ENCODE measurements around the gene KSR2. TPM values are rescaled to one million over a fixed set of nuclear protein-coding genes. Genes with fewer than 3 reads are reported as not detected.
"Not testable (repeated sequence)": the region's sequence is repeated elsewhere in the genome, so short reads cannot be mapped to it uniquely, and the experiment has no call there.

Gene KSR2
- total and polyA plus RNA-seq, 3 donors from 2014 or later, result 2.4 to 3.8 (median 2.4) TPM

DNA sequence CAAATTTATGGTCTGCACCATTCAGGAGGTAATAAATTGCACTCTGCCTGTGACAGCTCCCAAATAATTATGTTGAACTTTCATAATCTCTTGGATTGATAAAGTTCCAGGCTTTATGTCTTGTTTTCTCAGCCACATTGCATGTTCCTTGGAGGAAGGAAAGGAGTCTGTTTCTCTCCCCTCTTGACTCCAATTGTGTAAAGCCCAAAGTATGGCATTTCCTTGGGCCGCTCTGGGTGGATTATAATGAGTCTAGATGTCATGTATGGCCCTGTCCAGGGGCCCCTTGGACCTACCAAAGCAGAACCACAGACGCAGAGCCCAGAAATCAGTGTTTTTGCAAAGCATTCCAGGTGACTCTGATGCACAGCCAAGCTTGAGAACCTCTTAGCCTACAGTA, 160.8 kb downstream of the KSR2 start:
- WGBS, 2 donors, result 42 to 48% methylated on average over 2 of the region's 2 CpGs
- TF ChIP-seq, protein P1, sequence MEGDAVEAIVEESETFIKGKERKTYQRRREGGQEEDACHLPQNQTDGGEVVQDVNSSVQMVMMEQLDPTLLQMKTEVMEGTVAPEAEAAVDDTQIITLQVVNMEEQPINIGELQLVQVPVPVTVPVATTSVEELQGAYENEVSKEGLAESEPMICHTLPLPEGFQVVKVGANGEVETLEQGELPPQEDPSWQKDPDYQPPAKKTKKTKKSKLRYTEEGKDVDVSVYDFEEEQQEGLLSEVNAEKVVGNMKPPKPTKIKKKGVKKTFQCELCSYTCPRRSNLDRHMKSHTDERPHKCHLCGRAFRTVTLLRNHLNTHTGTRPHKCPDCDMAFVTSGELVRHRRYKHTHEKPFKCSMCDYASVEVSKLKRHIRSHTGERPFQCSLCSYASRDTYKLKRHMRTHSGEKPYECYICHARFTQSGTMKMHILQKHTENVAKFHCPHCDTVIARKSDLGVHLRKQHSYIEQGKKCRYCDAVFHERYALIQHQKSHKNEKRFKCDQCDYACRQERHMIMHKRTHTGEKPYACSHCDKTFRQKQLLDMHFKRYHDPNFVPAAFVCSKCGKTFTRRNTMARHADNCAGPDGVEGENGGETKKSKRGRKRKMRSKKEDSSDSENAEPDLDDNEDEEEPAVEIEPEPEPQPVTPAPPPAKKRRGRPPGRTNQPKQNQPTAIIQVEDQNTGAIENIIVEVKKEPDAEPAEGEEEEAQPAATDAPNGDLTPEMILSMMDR (IDR thresholded peaks at IDR 0.05), result no peak
- TF ChIP-seq POLR2A (IDR thresholded peaks at IDR 0.05), result no peak
- no peak for DNase-seq
- no peaks in the 10 kb centered on the region for H3K36me3 ChIP-seq (ENCODE audit: low read depth, missing control alignments)
- no peaks in the 10 kb centered on the region for H3K9me3 ChIP-seq
- H3K27ac ChIP-seq, result no peak overlapping the region
- H3K27me3 ChIP-seq, result no peaks in the 10 kb centered on the region
- H3K4me3 ChIP-seq, result no peak overlapping the region
- intact Hi-C loops (cut with DNase I; ENCODE audit: low total_unique reads), result no loop called here
- H3K4me1 ChIP-seq, result no peaks in the 10 kb centered on the region

DNA sequence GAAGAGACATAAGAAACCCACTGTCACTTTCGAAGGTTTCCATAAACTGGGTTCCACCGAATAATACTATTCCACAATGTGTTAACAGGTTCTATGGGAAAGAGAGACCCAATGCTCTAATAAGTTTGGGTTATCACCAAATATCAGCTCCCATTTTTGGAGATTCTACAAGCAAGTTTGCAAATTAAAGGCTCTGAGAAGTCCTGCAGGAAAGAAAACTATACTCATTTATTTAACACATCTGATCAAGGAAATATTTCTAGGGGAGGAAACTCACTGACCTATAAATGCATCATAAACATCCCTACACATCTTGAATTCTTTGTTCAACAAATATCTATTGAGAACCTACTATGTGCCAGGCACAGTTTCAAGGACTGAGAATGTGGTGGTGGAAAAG, 161.4 kb downstream of the KSR2 start:
- no peaks in the 10 kb centered on the region for H3K4me1 ChIP-seq
- H3K27ac ChIP-seq, result no peak overlapping the region
- TF ChIP-seq POLR2A (IDR thresholded peaks at IDR 0.05), result no peak
- TF ChIP-seq, protein P1 (IDR thresholded peaks at IDR 0.05), result no peak
- DNase-seq, result no peak
- H3K4me3 ChIP-seq, result no peak overlapping the region
- intact Hi-C loops (cut with DNase I; ENCODE audit: low total_unique reads), result no loop called here
- no peaks in the 10 kb centered on the region for H3K36me3 ChIP-seq (ENCODE audit: low read depth, missing control alignments)
- H3K9me3 ChIP-seq, result no peaks in the 10 kb centered on the region
- H3K27me3 ChIP-seq, result no peaks in the 10 kb centered on the region
- 92 to 97% methylated on average over 2 of the region's 2 CpGs for WGBS, 2 donors

DNA sequence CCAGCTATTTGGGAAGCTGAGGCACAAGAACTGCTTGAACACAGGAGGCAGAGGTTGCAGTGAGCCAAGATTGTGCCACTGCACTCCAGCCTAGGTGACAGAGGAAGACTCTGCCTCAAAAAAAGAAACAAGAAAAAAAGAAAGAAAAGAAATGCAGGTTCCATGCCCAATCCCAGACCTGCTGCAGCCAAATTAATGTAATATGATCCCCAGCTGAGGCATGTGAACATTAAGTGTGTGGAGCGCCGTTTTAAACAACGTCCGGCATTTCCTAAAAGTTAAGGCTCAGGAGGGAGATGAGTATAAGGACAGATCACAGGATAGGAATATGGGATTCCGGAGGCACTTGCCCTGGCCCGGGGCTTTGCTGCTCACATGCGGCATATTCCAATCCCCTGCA, 162.9 kb downstream of the KSR2 start:
- Histone ChIP-seq H3K4me1 (no peaks in the 10 kb centered on the region), H3K4me3 (no peak overlapping the region), H3K36me3 (ENCODE audit: low read depth, missing control alignments) (no peaks in the 10 kb centered on the region), H3K9me3 (no peaks in the 10 kb centered on the region), H3K27me3 (no peaks in the 10 kb centered on the region), H3K27ac (no peak overlapping the region)
- 54 to 69% methylated on average over 7 of the region's 7 CpGs for WGBS, 2 donors
- TF ChIP-seq POLR2A (IDR thresholded peaks at IDR 0.05), result no peak
- TF ChIP-seq, protein P1 (IDR thresholded peaks at IDR 0.05), result no peak
- no peak for DNase-seq
- intact Hi-C loops (cut with DNase I; ENCODE audit: low total_unique reads), result no loop called here

DNA sequence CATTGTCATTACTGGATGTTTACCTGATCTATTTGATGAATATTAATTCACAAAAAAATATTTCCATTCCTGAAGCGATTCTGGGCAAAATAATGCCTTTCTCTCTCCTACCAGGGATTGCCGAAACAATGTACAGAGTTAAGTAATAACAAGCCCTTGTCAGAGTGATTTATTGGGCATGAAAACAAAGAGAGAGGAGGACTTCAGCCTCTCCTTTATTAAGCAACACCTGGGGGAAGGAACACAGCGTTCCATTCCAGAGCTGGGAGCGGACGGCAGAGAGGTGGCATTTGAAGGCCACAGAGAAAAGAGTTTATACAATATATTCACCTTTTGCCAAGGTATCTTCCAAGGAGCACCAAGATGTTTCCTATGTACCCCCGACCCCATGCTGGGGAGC, 165.8 kb downstream of the KSR2 start:
- no peak for DNase-seq
- no peaks in the 10 kb centered on the region for H3K27me3 ChIP-seq
- H3K4me1 ChIP-seq, result no peaks in the 10 kb centered on the region
- H3K4me3 ChIP-seq, result no peak overlapping the region
- no peaks in the 10 kb centered on the region for H3K36me3 ChIP-seq (ENCODE audit: low read depth, missing control alignments)
- intact Hi-C loops (cut with DNase I; ENCODE audit: low total_unique reads), result no loop called here
- TF ChIP-seq, protein P1 (IDR thresholded peaks at IDR 0.05), result no peak
- TF ChIP-seq POLR2A (IDR thresholded peaks at IDR 0.05), result no peak
- no peak overlapping the region for H3K27ac ChIP-seq
- 56 to 77% methylated on average over 6 of the region's 6 CpGs for WGBS, 2 donors
- no peaks in the 10 kb centered on the region for H3K9me3 ChIP-seq

DNA sequence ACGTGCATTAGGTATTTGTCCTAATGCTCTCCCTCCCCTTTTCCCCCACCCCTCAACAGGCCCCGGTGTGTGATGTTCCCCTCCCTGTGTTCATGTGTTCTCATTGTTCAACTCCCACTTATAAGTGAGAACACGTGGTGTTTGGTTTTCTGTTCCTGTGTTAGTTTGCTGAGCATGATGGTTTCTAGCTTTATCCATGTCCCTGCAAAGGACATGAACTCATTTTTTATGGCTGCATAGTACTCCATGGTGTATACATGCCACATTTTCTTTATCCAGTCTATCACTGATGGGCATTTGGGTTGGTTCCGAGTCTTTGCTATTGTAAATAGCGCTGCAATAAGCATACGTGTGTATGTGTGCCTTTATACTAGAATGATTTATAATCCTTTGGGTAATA, 168.1 kb downstream of the KSR2 start:
- H3K36me3 ChIP-seq (ENCODE audit: low read depth, missing control alignments); DNase-seq; intact Hi-C loops (cut with DNase I; ENCODE audit: low total_unique reads); H3K27me3 ChIP-seq; H3K27ac ChIP-seq; H3K4me1 ChIP-seq; H3K9me3 ChIP-seq; H3K4me3 ChIP-seq: not testable (repeated sequence)
- WGBS, 2 donors, result 90 to 94% methylated on average over 6 of the region's 6 CpGs

All from testis (tissue), 3 donors.